H1 (cell line): ENCODE data around the gene NAA11. TPM values are rescaled to one million over a fixed set of nuclear protein-coding genes. Genes with fewer than 3 reads are reported as not detected.

Experiments
- CTCF ChIA-PET: fragments of 300-600 bp; sonication (Branson Sonifier 250); formaldehyde crosslinking; loops from one replicate; lab custom pipeline; 2021; ENCODE audit not compliant: partially characterized antibody; lab: Charles Lee
- POLR2A ChIA-PET: fragments of 300-600 bp; sonication (Branson Sonifier 250); formaldehyde crosslinking; loops from one replicate; lab custom pipeline; 2021; ENCODE audit warnings: inconsistent platforms; ENCODE audit not compliant: partially characterized antibody; lab: Charles Lee
- DNase-seq, 2 experiments: peaks; one replicate each; pipeline versions ENCODE4 v3.0.0 to v3.0.0-alpha.2; 2010 to 2022; ENCODE audit warnings: low spot score in 2 of 2, low read depth in 1 of 2, mixed read lengths in 1 of 2
- FAIRE-seq: peaks from 2 replicates; lab custom pipeline; 2011; peaks lifted over from hg19 to GRCh38; lab: Jason Lieb, UNC
- H2AFZ ChIP-seq: 2 replicates; pipeline ENCODE4 v1.8.1; 2012; ENCODE audit warnings: low read length, inconsistent platforms
- H2AK5ac ChIP-seq: 2 replicates; pipeline ENCODE4 v1.6.1; 2013; ENCODE audit warnings: low read depth, low read length
- H2BK120ac ChIP-seq: replicated peaks from 2 replicates; pipeline ENCODE3; 2013; ENCODE audit warnings: low read depth, low read length, inconsistent platforms
- H2BK12ac ChIP-seq: 2 replicates; pipeline ENCODE4 v1.6.1; 2013; ENCODE audit warnings: low read depth, low read length
- H2BK15ac ChIP-seq: 2 replicates; pipeline ENCODE4 v1.6.1; 2013; ENCODE audit warnings: low read length
- H2BK20ac ChIP-seq: 2 replicates; pipeline ENCODE4 v1.6.1; 2013; ENCODE audit warnings: low read length
- H2BK5ac ChIP-seq: 2 replicates; pipeline ENCODE4 v1.6.1; 2013; ENCODE audit warnings: low read depth, low read length
- H3K14ac ChIP-seq: 2 replicates; pipeline ENCODE4 v1.6.1; 2013; ENCODE audit warnings: inconsistent platforms; ENCODE audit not compliant: insufficient read length
- H3K18ac ChIP-seq: 2 replicates; pipeline ENCODE4 v1.6.1; 2013; ENCODE audit warnings: low read length; ENCODE audit errors: extremely low read depth
- H3K23ac ChIP-seq: 2 replicates; pipeline ENCODE4 v1.6.1; 2013; ENCODE audit warnings: inconsistent platforms; ENCODE audit not compliant: insufficient read length
- H3K23me2 ChIP-seq: 2 replicates; pipeline ENCODE4 v1.6.1; 2013; ENCODE audit warnings: low read depth, low read length
- H3K27ac ChIP-seq: 2 replicates; pipeline ENCODE4 v1.6.1; 2011; ENCODE audit warnings: low read depth, low read length, inconsistent platforms
- H3K27me3 ChIP-seq, 4 experiments: replicated peaks in 1 of 4; 1 replicate in 1 of 4; 2 replicates in 3 of 4; pipeline versions ENCODE4 v1.6.1 to v1.8.1; 2011 to 2013; ENCODE audit warnings: low read length in 3 of 4, mild to moderate bottlenecking in 3 of 4, inconsistent platforms in 2 of 4, mixed read lengths in 2 of 4, moderate library complexity in 1 of 4; ENCODE audit not compliant: control insufficient read depth in 3 of 4, insufficient read depth in 3 of 4; ENCODE audit errors: extremely low read depth in 1 of 4
- H3K36me3 ChIP-seq, 4 experiments: 2 replicates each; pipeline versions ENCODE4 v1.6.1 to v1.8.1; 2011 to 2013; ENCODE audit warnings: mild to moderate bottlenecking in 4 of 4, low read length in 3 of 4, moderate library complexity in 2 of 4, control low read depth in 1 of 4, inconsistent platforms in 1 of 4; ENCODE audit not compliant: insufficient read depth in 4 of 4, control insufficient read depth in 2 of 4
- H3K4ac ChIP-seq: replicated peaks from 2 replicates; pipeline ENCODE3; 2013; ENCODE audit warnings: low read length, low read depth, mixed read lengths, inconsistent platforms; ENCODE audit not compliant: insufficient read length
- H3K4me1 ChIP-seq, 4 experiments: replicated peaks in 1 of 4; 1 replicate in 1 of 4; 2 replicates in 3 of 4; pipeline versions ENCODE4 v1.6.1 to v1.8.1; 2011 to 2013; ENCODE audit warnings: low read length in 3 of 4, inconsistent platforms in 2 of 4, mixed read lengths in 1 of 4; ENCODE audit not compliant: insufficient read depth in 4 of 4, control insufficient read depth in 3 of 4
- H3K4me2 ChIP-seq, 2 experiments: 2 replicates each; pipeline versions ENCODE4 v1.6.1 to v1.8.1; 2011 to 2013; ENCODE audit warnings: low read depth in 2 of 2, low read length in 2 of 2, control low read depth in 1 of 2, inconsistent platforms in 1 of 2, mild to moderate bottlenecking in 1 of 2; ENCODE audit not compliant: insufficient read depth in 1 of 2
- H3K4me3 ChIP-seq, 4 experiments: fragments of 200-600, 300-600 bp in 1 of 4; sonication (generic), shearing (Covaris generic), sonication (Bioruptor Twin) in 1 of 4; 2 replicates each; pipeline versions ENCODE4 v1.5.1 to v1.8.1; 2011 to 2016; ENCODE audit warnings: low read length in 4 of 4, low read depth in 3 of 4, control low read depth in 2 of 4, inconsistent platforms in 2 of 4, mild to moderate bottlenecking in 2 of 4, mixed read lengths in 1 of 4, moderate library complexity in 1 of 4; ENCODE audit not compliant: insufficient read depth in 2 of 4; ENCODE audit errors: extremely low read depth in 1 of 4
- H3K56ac ChIP-seq: replicated peaks from 2 replicates; pipeline ENCODE3; 2013; ENCODE audit warnings: low read depth, mild to moderate bottlenecking, mixed read lengths, low read length, inconsistent platforms; ENCODE audit not compliant: insufficient read length
- H3K79me1 ChIP-seq: 2 replicates; pipeline ENCODE4 v1.6.1; 2013; ENCODE audit warnings: low read depth, low read length, control low read depth
- H3K79me2 ChIP-seq, 2 experiments: 2 replicates each; pipeline versions ENCODE4 v1.6.1 to v1.8.1; 2012 to 2013; ENCODE audit warnings: low read length in 2 of 2, mild to moderate bottlenecking in 2 of 2, inconsistent platforms in 1 of 2; ENCODE audit not compliant: insufficient read depth in 2 of 2, control insufficient read depth in 1 of 2
- H3K9ac ChIP-seq, 4 experiments: replicated peaks in 1 of 4; 1 replicate in 1 of 4; 2 replicates in 3 of 4; pipeline versions ENCODE4 v1.6.1 to v1.8.1; 2011 to 2013; ENCODE audit warnings: low read depth in 3 of 4, low read length in 3 of 4, control low read depth in 2 of 4, mild to moderate bottlenecking in 2 of 4, moderate library complexity in 2 of 4, inconsistent platforms in 1 of 4; ENCODE audit errors: extremely low read depth in 1 of 4
- H3K9me3 ChIP-seq, 2 experiments: 2 replicates each; pipeline versions ENCODE4 v1.6.1 to v1.8.1; 2012 to 2013; ENCODE audit warnings: mild to moderate bottlenecking in 2 of 2, moderate library complexity in 2 of 2, control low read depth in 1 of 2, inconsistent platforms in 1 of 2, low read depth in 1 of 2, low read length in 1 of 2, mixed read lengths in 1 of 2; ENCODE audit not compliant: insufficient read depth in 2 of 2
- H4K20me1 ChIP-seq, 2 experiments: replicated peaks in 1 of 2; 2 replicates each; pipeline versions ENCODE3 to v1.8.1; 2011 to 2013; ENCODE audit warnings: inconsistent platforms in 2 of 2, low read length in 2 of 2, mild to moderate bottlenecking in 1 of 2; ENCODE audit not compliant: insufficient read depth in 2 of 2, control insufficient read depth in 1 of 2
- H4K5ac ChIP-seq: 2 replicates; pipeline ENCODE4 v1.6.1; 2013; ENCODE audit warnings: low read length, low read depth, mixed read lengths, inconsistent platforms; ENCODE audit not compliant: insufficient read length
- H4K8ac ChIP-seq: 2 replicates; pipeline ENCODE4 v1.8.0; 2013; ENCODE audit warnings: mild to moderate bottlenecking, moderate library complexity, low read length, inconsistent platforms; ENCODE audit not compliant: insufficient read depth; ENCODE audit errors: extremely low read depth
- H4K91ac ChIP-seq: replicated peaks from 2 replicates; pipeline ENCODE3; 2013; ENCODE audit warnings: low read length, mixed read lengths, inconsistent platforms; ENCODE audit not compliant: insufficient read length
- CHD1 ChIP-seq: IDR thresholded peaks from 2 replicates; pipeline ENCODE4 v1.6.1; 2012; ENCODE audit warnings: low read depth, low read length, improper control_type of control experiment
- CREB1 ChIP-seq: IDR thresholded peaks from 2 replicates; pipeline ENCODE4 v1.6.1; 2012; ENCODE audit warnings: inconsistent platforms
- EGR1 ChIP-seq: IDR thresholded peaks from 2 replicates; pipeline ENCODE4 v1.6.1; 2011; ENCODE audit warnings: low read depth, low read length, borderline replicate concordance
- EP300 ChIP-seq, 2 experiments: IDR thresholded peaks; 1 replicate in 1 of 2; 2 replicates in 1 of 2; pipeline ENCODE4 v1.6.1; 2011 to 2012; ENCODE audit warnings: low read depth in 2 of 2, low read length in 2 of 2, mild to moderate bottlenecking in 2 of 2, borderline replicate concordance in 1 of 2, inconsistent platforms in 1 of 2, moderate library complexity in 1 of 2
- EZH2 ChIP-seq: fragments of 200-600 bp; sonication (generic); IDR thresholded peaks from 2 replicates; pipeline ENCODE4 v1.7.1; 2012; ENCODE audit warnings: low read depth, mild to moderate bottlenecking, moderate library complexity, low read length, inconsistent platforms; ENCODE audit not compliant: severe bottlenecking
- JUN ChIP-seq: IDR thresholded peaks from 2 replicates; pipeline ENCODE4 v1.6.1; 2011; ENCODE audit warnings: low read depth, mild to moderate bottlenecking, improper control_type of control experiment, low read length
- RBBP5 ChIP-seq: IDR thresholded peaks from 2 replicates; pipeline ENCODE4 v1.7.1; 2012; ENCODE audit warnings: low read depth, mild to moderate bottlenecking, inconsistent platforms, low read length, moderate library complexity, borderline replicate concordance
- TAF7 ChIP-seq: optimal IDR thresholded peaks from 2 replicates; pipeline ENCODE3; 2011; ENCODE audit warnings: low read depth, mild to moderate bottlenecking, inconsistent platforms, low read length, moderate library complexity, borderline replicate concordance
- USF2 ChIP-seq: IDR thresholded peaks from 2 replicates; pipeline ENCODE4 v1.6.1; 2011; ENCODE audit warnings: low read length, improper control_type of control experiment
- YY1 ChIP-seq: IDR thresholded peaks from 2 replicates; pipeline ENCODE4 v1.6.1; 2011; ENCODE audit warnings: low read depth, mild to moderate bottlenecking, low read length
- ZNF274 ChIP-seq: IDR thresholded peaks from 2 replicates; pipeline ENCODE4 v1.7.0; 2012; ENCODE audit warnings: low read length, borderline replicate concordance; ENCODE audit errors: extremely low read depth
- polyA plus RNA-seq, 7 experiments: library from polyadenylated mRNA; depleted of rRNA in 3 of 7; stranded (reverse) in 5 of 7; unstranded in 2 of 7; fragments of >200 nt in 5 of 7; fragments of 200-250 nt in 2 of 7; gene quantifications; 1 replicate in 5 of 7; 2 replicates in 1 of 7; 4 replicates in 1 of 7; pipeline versions ENCODE4 v1.2.1 to v1.2.3, GENCODE V29; 2011 to 2013; ENCODE audit warnings: missing spikeins in 2 of 7, mixed read lengths in 2 of 7
- total RNA-seq: library from RNA; stranded (reverse); fragmentation: NEBNext Ultra II Directional; extraction: Animal tissue kit (Norgen Biotek cat#: 25700); gene quantifications from 2 replicates; pipeline ENCODE4 v1.2.1, GENCODE V29; 2021
- TF ChIP-seq, protein P1 (sequence below): IDR thresholded peaks from 2 replicates; pipeline ENCODE4 v1.6.1; 2012; ENCODE audit warnings: low read length, inconsistent platforms

Gene NAA11
- total and polyA plus RNA-seq, 2 of the 8 experiments (the other 6 are each of a cell fraction or from before 2014, with no cell fraction given) = not detected

DNA sequence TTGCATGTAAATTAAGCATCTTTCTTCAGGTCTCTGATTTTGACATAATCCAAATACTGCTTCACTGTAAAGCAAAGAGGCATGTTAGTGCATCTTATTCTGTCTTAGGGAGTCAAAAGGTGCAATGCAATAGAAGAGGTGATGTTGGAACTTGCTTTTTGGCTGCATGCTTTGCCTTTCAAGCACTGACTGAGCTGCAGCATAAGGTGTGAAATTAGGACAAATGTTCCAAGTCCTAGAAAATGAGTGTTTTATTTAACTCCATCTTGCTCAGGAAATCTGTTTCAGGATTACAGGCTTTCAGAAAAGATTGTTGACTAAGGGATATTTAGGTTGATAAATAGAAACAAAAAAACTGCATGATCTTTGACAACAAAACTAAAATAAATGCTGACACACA, 30.8 kb downstream of the NAA11 start:
- H4K8ac ChIP-seq = no peak overlapping the region
- H3K27me3 ChIP-seq = no peaks in the 10 kb centered on the region
- no peaks in the 10 kb centered on the region for H3K79me2 ChIP-seq
- no peak overlapping the region for H2AFZ ChIP-seq
- H3K9me3 ChIP-seq = no peaks in the 10 kb centered on the region
- H4K5ac ChIP-seq = no peak overlapping the region
- DNase-seq (no peak), FAIRE-seq (no peak)
- no peak overlapping the region for H3K23ac ChIP-seq
- H2AK5ac ChIP-seq = no peak overlapping the region
- no peaks in the 10 kb centered on the region for H3K36me3 ChIP-seq
- H3K14ac ChIP-seq = no peak overlapping the region
- H2BK20ac ChIP-seq = no peak overlapping the region
- no peak overlapping the region for H4K91ac ChIP-seq
- ChIA-PET POLR2A (no interaction called here), CTCF (no interaction called here)
- no peak overlapping the region for H3K9ac ChIP-seq
- H2BK15ac ChIP-seq = no peak overlapping the region
- H2BK5ac ChIP-seq = no peak overlapping the region
- H3K4ac ChIP-seq = no peak overlapping the region
- H3K23me2 ChIP-seq = no peaks in the 10 kb centered on the region
- H3K4me2 ChIP-seq = no peak overlapping the region
- no peaks in the 10 kb centered on the region for H4K20me1 ChIP-seq
- H3K4me3 ChIP-seq = no peak overlapping the region
- H3K56ac ChIP-seq = no peak overlapping the region
- H3K4me1 ChIP-seq = no peaks in the 10 kb centered on the region
- no peak overlapping the region for H3K18ac ChIP-seq
- H3K79me1 ChIP-seq = no peaks in the 10 kb centered on the region
- H3K27ac ChIP-seq = no peak overlapping the region
- H2BK12ac ChIP-seq = no peak overlapping the region
- H2BK120ac ChIP-seq = no peak overlapping the region
- TF ChIP-seq TAF7 (no peak), RBBP5 (no peak), EP300 (IDR thresholded peaks at IDR 0.05; ENCODE audit: borderline replicate concordance in 1 of 2, low read depth in 2 of 2, low read length in 2 of 2) (no peak), ZNF274 (no peak), CREB1 (no peak), YY1 (no peak), JUN (no peak), USF2 (no peak), CHD1 (no peak), EZH2 (no peak), EGR1 (no peak)
- TF ChIP-seq, protein P1, sequence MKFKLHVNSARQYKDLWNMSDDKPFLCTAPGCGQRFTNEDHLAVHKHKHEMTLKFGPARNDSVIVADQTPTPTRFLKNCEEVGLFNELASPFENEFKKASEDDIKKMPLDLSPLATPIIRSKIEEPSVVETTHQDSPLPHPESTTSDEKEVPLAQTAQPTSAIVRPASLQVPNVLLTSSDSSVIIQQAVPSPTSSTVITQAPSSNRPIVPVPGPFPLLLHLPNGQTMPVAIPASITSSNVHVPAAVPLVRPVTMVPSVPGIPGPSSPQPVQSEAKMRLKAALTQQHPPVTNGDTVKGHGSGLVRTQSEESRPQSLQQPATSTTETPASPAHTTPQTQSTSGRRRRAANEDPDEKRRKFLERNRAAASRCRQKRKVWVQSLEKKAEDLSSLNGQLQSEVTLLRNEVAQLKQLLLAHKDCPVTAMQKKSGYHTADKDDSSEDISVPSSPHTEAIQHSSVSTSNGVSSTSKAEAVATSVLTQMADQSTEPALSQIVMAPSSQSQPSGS = no peak
